Adipose tissue (tissue), 3 donors: ENCODE data around the gene CACNA2D3. TPM values are rescaled to one million over a fixed set of nuclear protein-coding genes. Genes with fewer than 3 reads are reported as not detected.
"Not testable (repeated sequence)": the region's sequence is repeated elsewhere in the genome, so short reads cannot be mapped to it uniquely, and the experiment has no call there.

Experiments used
- H3K27ac ChIP-seq: one replicate; pipeline ENCODE4 v1.5.1; 2013; ENCODE audit warnings: low read depth, low read length
- WGBS, 3 donors: extraction: QIAGEN DNeasy Blood & Tissue Kit; methylation state at CpG; one replicate each; pipeline ENCODE4 v1.1.7; 2013; 5-methylcytosine and 5-hydroxymethylcytosine counted together
- polyA plus RNA-seq, 3 donors: library from polyadenylated mRNA; stranded (reverse); fragments of 200-250 nt; gene quantifications; one replicate each; pipeline ENCODE4 v1.2.3, GENCODE V29; 2013
- donor health status: healthy with polysubstance abuse.
- donor health status: Bipolar disorder and iron deficiency.
- donor health status: healthy.

CACNA2D3 gene
- polyA plus RNA-seq, 3 donors: 0.08 to 3.0 (median 0.30) TPM

GRCh38 chr3:55065331-55065730, 943.0 kb downstream of the CACNA2D3 start:
- H3K27ac ChIP-seq: no peak overlapping the region
- 80 to 83% (median 81%) methylated on average over 4 of the region's 4 CpGs for WGBS, 3 donors

- WGBS, 3 donors: 52 to 76% (median 61%) methylated on average over 9 of the region's 9 CpGs
Observed at GRCh38 chr3:55066551-55067047, 944.2 kb downstream of the CACNA2D3 start.

DNA sequence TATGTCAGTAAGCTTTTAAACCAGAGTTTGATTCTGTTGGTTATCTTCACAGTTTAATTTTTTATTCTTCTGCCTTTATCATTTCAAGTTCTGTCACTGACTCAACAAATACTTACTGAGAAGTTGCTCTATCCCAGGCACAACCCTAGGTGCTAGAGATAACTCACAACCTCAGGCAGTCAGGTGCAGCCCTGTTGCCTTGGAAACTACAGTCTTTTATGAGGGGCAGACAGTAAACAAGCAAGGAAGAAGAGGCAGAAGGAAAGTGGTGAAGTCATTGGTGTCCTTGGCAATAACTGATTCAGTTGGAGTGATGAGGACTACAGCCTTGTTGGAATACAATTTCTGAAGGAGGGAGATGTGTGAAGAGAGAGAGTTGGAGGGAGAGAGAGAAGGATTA, 947.6 kb downstream of the CACNA2D3 start:
- H3K27ac ChIP-seq: no peak overlapping the region

More at GRCh38 chr3:55066551-55067047, 944.2 kb downstream of the CACNA2D3 start:
- H3K27ac ChIP-seq: no peak overlapping the region

- no peak overlapping the region for H3K27ac ChIP-seq
- 50 to 60% (median 52%) methylated on average over 4 of the region's 4 CpGs for WGBS, 3 donors
Observed at GRCh38 chr3:55074796-55075195, 952.4 kb downstream of the CACNA2D3 start.

GRCh38 chr3:55075846-55076245, 953.5 kb downstream of the CACNA2D3 start:
- 74 to 83% (median 82%) methylated on average over 6 of the region's 6 CpGs for WGBS, 3 donors
- no peak overlapping the region for H3K27ac ChIP-seq

DNA sequence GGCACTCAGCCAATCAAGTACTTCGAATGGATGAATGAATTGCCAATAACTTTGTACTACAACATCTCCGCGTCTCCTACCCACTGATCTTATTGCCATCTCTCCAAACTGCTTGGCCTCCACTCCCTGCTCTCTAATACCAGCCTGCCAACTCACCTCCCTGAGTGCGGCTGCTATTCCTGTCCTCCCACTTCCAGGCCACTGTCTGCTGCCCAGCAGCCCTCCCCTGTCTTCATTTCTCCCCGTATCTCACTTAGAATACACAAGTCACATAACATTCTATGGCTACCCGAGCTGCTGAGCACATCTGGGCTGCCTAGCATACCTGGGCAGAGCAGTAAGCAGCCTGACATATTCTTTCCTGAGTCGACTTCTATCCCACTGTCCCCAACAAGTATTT, 955.4 kb downstream of the CACNA2D3 start:
- H3K27ac ChIP-seq: no peak overlapping the region
- 65 to 85% (median 74%) methylated on average over 7 of the region's 7 CpGs for WGBS, 3 donors

DNA sequence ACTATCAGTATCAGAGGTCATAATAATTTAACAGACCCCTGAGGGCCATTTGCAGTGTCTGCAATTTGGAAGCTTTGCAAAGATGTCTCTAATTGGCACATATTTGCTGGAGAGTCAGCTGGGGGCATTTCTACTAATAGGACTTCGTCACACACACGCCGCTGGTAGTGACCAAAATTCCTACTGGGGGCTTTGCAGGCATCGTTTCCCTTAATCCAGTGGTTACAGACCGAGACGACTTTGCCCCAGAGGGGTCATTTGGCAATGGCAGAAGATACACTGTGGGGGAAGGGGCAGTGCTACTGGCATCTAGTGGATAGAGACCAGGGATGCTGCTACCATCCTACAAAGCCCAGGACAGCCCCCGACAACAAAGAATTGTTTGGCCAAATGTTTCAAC, 956.5 kb downstream of the CACNA2D3 start:
- H3K27ac ChIP-seq: no peak overlapping the region
- 60 to 81% (median 65%) methylated on average over 7 of the region's 7 CpGs for WGBS, 3 donors

- WGBS, 3 donors: 63 to 71% (median 70%) methylated on average over 5 of the region's 5 CpGs
- H3K27ac ChIP-seq: no peak overlapping the region
Observed at GRCh38 chr3:55085231-55085630, 962.9 kb downstream of the CACNA2D3 start.

DNA sequence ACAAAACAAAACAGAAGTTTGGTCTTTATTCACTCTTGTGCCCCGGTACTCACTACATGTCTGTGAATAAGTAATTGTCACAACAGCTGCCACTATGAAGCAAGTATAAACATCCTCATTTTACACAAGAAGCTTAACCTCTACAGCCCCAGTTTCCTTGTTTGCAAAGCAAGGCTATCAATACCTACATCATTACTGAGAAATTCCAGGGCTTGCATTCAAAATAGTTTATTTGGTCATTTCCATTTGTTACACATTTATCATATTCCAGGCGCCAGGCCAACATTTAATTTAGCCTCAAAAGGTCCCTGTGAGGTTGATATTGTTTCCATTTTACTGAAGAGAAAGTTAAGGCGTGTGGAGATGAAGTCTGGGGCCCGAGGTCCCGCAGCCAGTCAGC, 966.9 kb downstream of the CACNA2D3 start:
- no peak overlapping the region for H3K27ac ChIP-seq
- WGBS, 3 donors: 44 to 63% (median 57%) methylated on average over 5 of the region's 5 CpGs

DNA sequence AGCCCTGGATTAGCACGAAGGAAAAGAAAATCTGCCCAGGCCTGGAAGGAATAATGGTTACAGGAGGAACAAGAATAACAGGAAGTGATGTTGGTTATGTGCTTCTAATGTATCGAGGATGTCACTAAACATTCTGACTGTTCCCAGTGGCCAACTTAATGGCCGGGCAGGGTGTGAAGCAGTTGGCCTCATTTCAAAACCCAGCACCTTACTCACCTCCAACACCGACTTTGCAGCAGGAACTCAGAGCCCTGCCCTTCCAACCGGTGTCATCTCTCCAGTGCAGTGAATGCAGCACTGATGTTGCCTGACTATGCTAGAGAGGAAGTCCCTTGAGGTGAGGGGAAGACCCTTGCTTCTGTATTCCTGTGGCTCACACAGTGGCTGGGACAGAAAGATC, 967.9 kb downstream of the CACNA2D3 start:
- H3K27ac ChIP-seq: no peak overlapping the region
- 46 to 70% (median 63%) methylated on average over 5 of the region's 5 CpGs for WGBS, 3 donors

GRCh38 chr3:55090746-55091145, 968.4 kb downstream of the CACNA2D3 start:
- 83 to 94% (median 84%) methylated on average over 5 of the region's 5 CpGs for WGBS, 3 donors
- no peak overlapping the region for H3K27ac ChIP-seq

- WGBS, 3 donors: 83 to 87% (median 86%) methylated on average over 7 of the region's 7 CpGs
- no peak overlapping the region for H3K27ac ChIP-seq
Observed at GRCh38 chr3:55091381-55092225, 969.3 kb downstream of the CACNA2D3 start.

GRCh38 chr3:55094676-55095075, 972.3 kb downstream of the CACNA2D3 start:
- H3K27ac ChIP-seq: no peak overlapping the region

GRCh38 chr3:55097441-55097840, 975.1 kb downstream of the CACNA2D3 start:
- no peak overlapping the region for H3K27ac ChIP-seq
- WGBS, 3 donors: 72 to 82% (median 76%) methylated on average over 3 of the region's 3 CpGs

DNA sequence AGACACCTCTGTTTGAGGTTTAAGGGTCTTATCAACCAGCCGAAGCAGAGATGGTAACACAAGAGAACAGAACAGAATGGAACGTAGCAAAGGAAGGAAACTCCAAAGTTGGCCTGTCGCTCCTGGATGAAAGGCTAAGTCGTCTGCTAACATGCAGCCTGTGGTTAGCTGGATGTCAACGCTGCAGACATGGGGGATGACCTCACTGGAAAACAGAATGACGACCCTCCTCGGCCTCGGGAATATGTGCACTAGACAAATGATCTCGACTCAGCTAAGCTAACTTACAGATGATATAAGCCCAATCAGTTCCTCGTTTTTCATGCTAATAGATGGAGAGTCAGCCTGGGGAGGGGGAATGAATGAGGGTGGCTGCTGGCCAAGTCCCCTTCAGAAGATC, 983.3 kb downstream of the CACNA2D3 start:
- H3K27ac ChIP-seq: no peak overlapping the region

DNA sequence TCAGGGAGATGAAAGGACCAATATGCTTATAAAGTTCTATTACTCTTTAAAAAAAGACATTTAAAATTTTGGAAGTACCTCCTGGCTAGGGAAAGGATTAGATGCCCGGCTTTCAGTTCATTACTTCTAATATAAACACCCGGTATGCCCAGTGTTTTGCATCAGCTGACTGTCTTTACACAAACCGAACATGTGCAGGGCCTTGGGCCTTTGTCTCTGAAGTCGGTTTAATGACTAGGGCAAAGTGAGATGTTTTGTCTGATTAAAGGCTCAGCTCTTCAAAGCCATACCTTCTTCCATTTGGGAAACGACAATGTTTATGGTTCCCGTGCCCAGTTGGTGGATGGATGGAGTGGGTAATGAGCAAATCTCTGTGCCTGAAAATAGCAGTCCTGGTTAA, 984.8 kb downstream of the CACNA2D3 start:
- H3K27ac ChIP-seq: no peak overlapping the region
- 71 to 75% (median 72%) methylated on average over 6 of the region's 6 CpGs for WGBS, 3 donors

More for the DNA sequence above, 983.3 kb downstream of the CACNA2D3 start:
- WGBS, 3 donors: 63 to 65% (median 65%) methylated on average over 10 of the region's 10 CpGs

DNA sequence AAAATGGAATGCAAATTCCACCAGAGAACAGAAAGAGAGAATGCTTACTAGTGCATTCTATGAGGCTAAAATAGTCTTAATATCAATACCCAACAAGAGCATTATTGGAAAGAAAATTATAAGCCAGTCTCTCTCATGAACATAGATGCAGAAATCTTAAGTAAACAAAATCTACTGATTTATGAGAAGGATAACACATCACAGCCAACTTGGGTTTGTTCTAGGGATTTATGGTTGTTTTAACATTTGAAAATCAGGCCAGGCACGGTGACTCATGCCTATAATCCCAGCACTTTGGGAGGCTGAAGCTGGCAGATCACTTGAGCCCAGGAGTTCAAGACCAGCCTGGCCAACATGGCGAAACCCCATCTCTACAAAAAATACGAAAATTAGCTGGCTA, 989.6 kb downstream of the CACNA2D3 start:
- H3K27ac ChIP-seq: not testable (repeated sequence)
- 72 to 79% (median 76%) methylated on average over 3 of the region's 3 CpGs for WGBS, 3 donors

- H3K27ac ChIP-seq: no peak overlapping the region
- 79 to 85% (median 81%) methylated on average over 5 of the region's 5 CpGs for WGBS, 3 donors
Observed at GRCh38 chr3:55118451-55118850, 996.1 kb downstream of the CACNA2D3 start.

DNA sequence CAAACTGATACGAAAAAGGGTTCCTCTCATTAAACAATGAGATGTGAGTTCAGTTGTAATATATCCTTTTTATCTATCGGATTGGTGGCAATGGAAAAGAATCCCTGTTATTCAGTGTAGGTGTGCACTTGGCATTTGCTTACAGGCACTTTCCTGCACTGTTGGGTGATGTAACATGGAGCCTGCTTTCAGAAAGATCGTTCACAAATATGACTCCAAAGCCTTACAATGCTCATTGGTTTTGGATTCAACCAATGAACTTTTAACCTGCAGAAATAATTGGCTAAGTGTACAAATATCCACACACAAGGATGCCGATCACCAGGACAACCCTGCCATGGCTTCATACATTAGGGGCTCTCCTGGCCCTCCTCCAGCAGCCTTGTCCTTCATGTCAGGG, 996.9 kb downstream of the CACNA2D3 start:
- 73 to 88% (median 87%) methylated on average over 4 of the region's 4 CpGs for WGBS, 3 donors
- no peak overlapping the region for H3K27ac ChIP-seq

- H3K27ac ChIP-seq: no peak overlapping the region
- WGBS, 3 donors: 29 to 78% (median 60%) methylated on average over 2 of the region's 2 CpGs
Observed at GRCh38 chr3:55122312-55122711, 1000.0 kb downstream of the CACNA2D3 start.
